Right lobe of liver (tissue), 4 donors: ENCODE data around the gene USE1.

Experiments used
- POLR2A ChIP-seq: fragments of 450-650 bp; IDR thresholded peaks from one replicate; pipeline ENCODE4 v1.6.1; 2017; ENCODE audit warnings: antibody characterized with exemption, mild to moderate bottlenecking
- TF ChIP-seq, protein P1 (sequence below), 4 donors: fragments of 200-600 bp in 3 of 4; fragments of 450-650 bp in 1 of 4; IDR thresholded peaks; one replicate each; pipeline versions ENCODE4 v1.5.1 to v1.8.0; 2016 to 2022; ENCODE audit warnings: antibody characterized with exemption in 4 of 4, mild to moderate bottlenecking in 2 of 4
- donor health status: DM: no; HTN: no; CAD: no.
- donor health status: DM: no; HTN: no; CAD: no.
- donor health status: DM: no; HTN: yes; CAD: no.

DNA sequence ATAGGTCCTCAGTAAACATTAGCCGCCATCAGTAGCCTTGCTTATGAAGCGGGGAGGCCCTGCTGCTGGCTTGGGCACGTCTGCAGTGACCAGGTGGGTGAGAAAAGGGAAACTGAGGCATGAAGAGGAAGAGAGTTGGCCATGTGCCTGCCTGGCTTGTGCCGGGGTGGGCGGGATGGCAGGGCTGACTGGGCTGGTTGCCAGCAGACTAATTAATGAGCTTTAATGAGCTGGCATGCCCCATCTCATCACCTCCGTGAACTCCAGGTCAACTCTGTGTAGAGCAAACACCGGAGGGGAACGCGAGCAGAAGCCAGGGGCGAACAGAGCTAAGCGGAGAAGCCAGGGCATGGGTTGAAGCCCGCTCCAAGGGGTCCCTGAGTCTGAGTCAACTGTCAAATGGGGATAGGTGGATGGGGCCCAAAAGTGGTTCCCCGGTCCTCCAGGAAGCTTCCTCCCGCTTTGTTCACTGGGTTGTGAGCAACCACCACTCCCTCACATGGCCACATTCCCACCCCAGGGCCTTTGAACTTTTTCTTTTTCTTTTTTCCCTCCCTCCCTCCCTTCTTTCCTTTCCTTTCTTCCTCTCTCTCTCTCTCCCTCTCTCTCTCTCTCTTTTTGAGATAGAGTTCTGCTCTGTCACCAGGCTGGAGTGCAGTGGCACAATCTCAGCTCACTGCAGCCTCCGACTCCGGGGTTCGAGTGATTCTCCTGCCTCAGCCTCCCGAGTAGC lies 21.8 kb downstream of the USE1 start:
- TF ChIP-seq POLR2A = no peak
- TF ChIP-seq, protein P1, sequence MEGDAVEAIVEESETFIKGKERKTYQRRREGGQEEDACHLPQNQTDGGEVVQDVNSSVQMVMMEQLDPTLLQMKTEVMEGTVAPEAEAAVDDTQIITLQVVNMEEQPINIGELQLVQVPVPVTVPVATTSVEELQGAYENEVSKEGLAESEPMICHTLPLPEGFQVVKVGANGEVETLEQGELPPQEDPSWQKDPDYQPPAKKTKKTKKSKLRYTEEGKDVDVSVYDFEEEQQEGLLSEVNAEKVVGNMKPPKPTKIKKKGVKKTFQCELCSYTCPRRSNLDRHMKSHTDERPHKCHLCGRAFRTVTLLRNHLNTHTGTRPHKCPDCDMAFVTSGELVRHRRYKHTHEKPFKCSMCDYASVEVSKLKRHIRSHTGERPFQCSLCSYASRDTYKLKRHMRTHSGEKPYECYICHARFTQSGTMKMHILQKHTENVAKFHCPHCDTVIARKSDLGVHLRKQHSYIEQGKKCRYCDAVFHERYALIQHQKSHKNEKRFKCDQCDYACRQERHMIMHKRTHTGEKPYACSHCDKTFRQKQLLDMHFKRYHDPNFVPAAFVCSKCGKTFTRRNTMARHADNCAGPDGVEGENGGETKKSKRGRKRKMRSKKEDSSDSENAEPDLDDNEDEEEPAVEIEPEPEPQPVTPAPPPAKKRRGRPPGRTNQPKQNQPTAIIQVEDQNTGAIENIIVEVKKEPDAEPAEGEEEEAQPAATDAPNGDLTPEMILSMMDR (IDR thresholded peaks at IDR 0.05) = no peak
